ENCODE data around the gene PLXDC1. TPM values are rescaled to one million over a fixed set of nuclear protein-coding genes. Genes with fewer than 3 reads are reported as not detected.

Gene PLXDC1
- total and polyA plus RNA-seq, 2 of the 8 experiments (the other 6 are each of a cell fraction or from before 2014, with no cell fraction given), result 4.1 to 14.6 TPM

DNA sequence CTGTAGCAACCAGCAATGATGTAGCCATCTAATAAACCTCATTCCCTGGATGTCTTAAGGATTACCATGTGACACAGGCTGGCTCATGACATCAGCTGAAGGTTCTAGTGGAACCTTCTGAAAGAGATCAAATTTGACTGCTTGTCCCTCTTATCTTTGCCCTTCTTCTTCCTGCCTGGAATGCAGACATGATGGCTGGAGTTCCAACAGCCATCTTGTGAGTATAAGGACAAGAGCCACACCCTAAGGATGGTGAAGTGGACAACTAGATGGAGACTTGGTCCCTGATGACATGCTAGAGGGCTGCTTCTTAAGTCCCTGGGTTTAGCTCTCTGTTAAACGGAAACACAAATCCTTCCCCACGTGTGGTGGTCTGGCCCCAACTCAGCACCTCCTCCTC lies 37.6 kb downstream of the PLXDC1 start:
- no peak overlapping the region for H4K91ac ChIP-seq (replicated peaks; ENCODE audit: insufficient read length, low read length)
- no peaks in the 10 kb centered on the region for H4K20me1 ChIP-seq (replicated peaks in 1 of 2; ENCODE audit: control insufficient read depth in 1 of 2, insufficient read depth in 2 of 2, low read length in 2 of 2)
- POLR2A ChIA-PET (ENCODE audit: partially characterized antibody), result interaction anchor here (3.7 kb wide), 1 partner anchor 11 kb away, joined by 15 read pairs; no protein-coding TSS in a partner anchor
- DNase-seq (ENCODE audit: low read depth in 1 of 2, low spot score in 2 of 2) (no peak), FAIRE-seq (no peak)
- no peaks in the 10 kb centered on the region; a peak in 2 of 7 replicates for H3K27me3 ChIP-seq (replicated peaks in 1 of 4; ENCODE audit: control insufficient read depth in 3 of 4, extremely low read depth in 1 of 4, insufficient read depth in 3 of 4, low read length in 3 of 4)
- H3K4ac ChIP-seq (replicated peaks; ENCODE audit: insufficient read length, low read depth, low read length), result no peak overlapping the region
- H3K4me2 ChIP-seq (ENCODE audit: insufficient read depth in 1 of 2, low read depth in 2 of 2, low read length in 2 of 2), result no peak overlapping the region
- no peak overlapping the region for H3K18ac ChIP-seq (ENCODE audit: extremely low read depth, low read length)
- no peaks in the 10 kb centered on the region for H3K36me3 ChIP-seq (ENCODE audit: control insufficient read depth in 2 of 4, insufficient read depth in 4 of 4, low read length in 3 of 4)
- no peak overlapping the region for H3K56ac ChIP-seq (replicated peaks; ENCODE audit: insufficient read length, low read depth, low read length)
- no peak overlapping the region for H3K4me3 ChIP-seq (ENCODE audit: extremely low read depth in 1 of 4, insufficient read depth in 2 of 4, low read depth in 3 of 4, low read length in 4 of 4)
- H3K9ac ChIP-seq (replicated peaks in 1 of 4; ENCODE audit: extremely low read depth in 1 of 4, low read depth in 3 of 4, low read length in 3 of 4), result no peak overlapping the region
- TF ChIP-seq BACH1 (IDR thresholded peaks at IDR 0.05; ENCODE audit: low read length), result no peak
- TF ChIP-seq, protein P1, sequence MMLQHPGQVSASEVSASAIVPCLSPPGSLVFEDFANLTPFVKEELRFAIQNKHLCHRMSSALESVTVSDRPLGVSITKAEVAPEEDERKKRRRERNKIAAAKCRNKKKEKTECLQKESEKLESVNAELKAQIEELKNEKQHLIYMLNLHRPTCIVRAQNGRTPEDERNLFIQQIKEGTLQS (IDR thresholded peaks at IDR 0.05; ENCODE audit: insufficient read depth, low read depth, low read length), result no peak
- no peak for TF ChIP-seq TAF1 (IDR thresholded peaks at IDR 0.05; ENCODE audit: low read depth, low read length)
- TF ChIP-seq KDM1A (IDR thresholded peaks at IDR 0.05; ENCODE audit: borderline replicate concordance, low read length), result peak; percentile 19; the same call in 1 of the 2 replicates
- TF ChIP-seq PHF8 (conservative IDR thresholded peaks at IDR 0.05; ENCODE audit: low read depth, low read length), result no peak
- H2AK5ac ChIP-seq (ENCODE audit: low read depth, low read length), result no peak overlapping the region
- H2BK120ac ChIP-seq (replicated peaks; ENCODE audit: low read depth, low read length), result no peak overlapping the region
- H3K23ac ChIP-seq (ENCODE audit: insufficient read length), result no peak overlapping the region
- H2BK12ac ChIP-seq (ENCODE audit: low read depth, low read length), result no peak overlapping the region
- no peak overlapping the region for H3K27ac ChIP-seq (ENCODE audit: low read depth, low read length)
- 90% methylated on average over 2 of the region's 2 CpGs; no CpG with 5 or more reads in 1 of the 2 experiments for WGBS, 2 experiments (ENCODE audit: extremely low coverage in 1 of 2, insufficient coverage in 1 of 2, insufficient read length in 1 of 2, insufficient replicate concordance in 2 of 2, low coverage in 1 of 2, low lambda C conversion rate in 2 of 2, missing lambda C conversion rate in 1 of 2)
- no peaks in the 10 kb centered on the region for H3K79me2 ChIP-seq (ENCODE audit: control insufficient read depth in 1 of 2, insufficient read depth in 2 of 2, low read length in 2 of 2)
- no peaks in the 10 kb centered on the region for H3K9me3 ChIP-seq (ENCODE audit: insufficient read depth in 2 of 2, low read depth in 1 of 2, low read length in 1 of 2)
- no peaks in the 10 kb centered on the region for H3K23me2 ChIP-seq (ENCODE audit: low read depth, low read length)
- H2BK5ac ChIP-seq (ENCODE audit: low read depth, low read length), result no peak overlapping the region
- no peak overlapping the region for H4K8ac ChIP-seq (ENCODE audit: extremely low read depth, insufficient read depth, low read length)
- H3K79me1 ChIP-seq (ENCODE audit: low read depth, low read length), result no peaks in the 10 kb centered on the region
- CTCF ChIA-PET (ENCODE audit: partially characterized antibody), result interaction anchor here (0.6 to 2.1 kb wide), 5 partner anchors 10 to 131 kb away, joined by 3 to 10 read pairs (median 5); no protein-coding TSS in a partner anchor
- no peak overlapping the region for H2BK20ac ChIP-seq (ENCODE audit: low read length)
- peaks cover 0 to 2% (median 0%) of the 10 kb centered on the region in 4 experiments; a peak in 1 of 7 replicates for H3K4me1 ChIP-seq (replicated peaks in 1 of 4; ENCODE audit: control insufficient read depth in 3 of 4, insufficient read depth in 4 of 4, low read length in 3 of 4)
- no peak overlapping the region for H3K14ac ChIP-seq (ENCODE audit: insufficient read length)
- no peak overlapping the region for H4K5ac ChIP-seq (ENCODE audit: insufficient read length, low read depth, low read length)
- H2AFZ ChIP-seq (ENCODE audit: low read length), result no peak overlapping the region
- 0 out of 2 replicates have a peak overlapping the region, but pooled peaks have one; percentile 25 for H2BK15ac ChIP-seq (ENCODE audit: low read length)

Measured in H1 (cell line).